HG02763 (cell line): ENCODE results near the gene DUSP1.
"Not testable (repeated sequence)": the region's sequence is repeated elsewhere in the genome, so short reads cannot be mapped to it uniquely, and the experiment has no call there.

Experiments used
- ATAC-seq: cut with Tn5 transposase; IDR thresholded peaks from one replicate; pipeline ENCODE4 v1.9.1; 2021; ENCODE audit warnings: mild to moderate bottlenecking, moderate library complexity; ENCODE audit not compliant: unreplicated experiment

DUSP1 gene

GRCh38 chr5:172798422-172799215, 27.6 kb upstream of the DUSP1 start:
- no peak for ATAC-seq

GRCh38 chr5:172797771-172798191, 26.8 kb upstream of the DUSP1 start:
- no peak for ATAC-seq

- no peak for ATAC-seq
These were observed 25.3 kb upstream of the DUSP1 start for GRCh38 chr5:172796306-172796705.

- no peak for ATAC-seq
These were observed 24.5 kb upstream of the DUSP1 start for GRCh38 chr5:172795318-172795977.

- no peak for ATAC-seq
These were observed 22.8 kb upstream of the DUSP1 start for GRCh38 chr5:172793577-172794488.

- ATAC-seq: no peak
These were observed 21.9 kb upstream of the DUSP1 start for GRCh38 chr5:172792701-172793570.

- ATAC-seq: no peak
These were observed 20.9 kb upstream of the DUSP1 start for GRCh38 chr5:172791726-172792445.

- ATAC-seq: no peak
These were observed 20.3 kb upstream of the DUSP1 start for GRCh38 chr5:172791286-172791685.

GRCh38 chr5:172790496-172790889, 19.5 kb upstream of the DUSP1 start:
- ATAC-seq: no peak

- no peak for ATAC-seq
These were observed 18.9 kb upstream of the DUSP1 start for GRCh38 chr5:172789687-172790495.

GRCh38 chr5:172788771-172789686, 18.0 kb upstream of the DUSP1 start:
- no peak for ATAC-seq

- ATAC-seq: not testable (repeated sequence)
These were observed 16.5 kb upstream of the DUSP1 start for GRCh38 chr5:172787538-172787937.

- no peak for ATAC-seq
These were observed 15.9 kb upstream of the DUSP1 start for GRCh38 chr5:172786736-172787462.

- no peak for ATAC-seq
These were observed 14.6 kb upstream of the DUSP1 start for GRCh38 chr5:172785429-172786088.

- ATAC-seq: not testable (repeated sequence)
These were observed 13.2 kb upstream of the DUSP1 start for GRCh38 chr5:172784162-172784561.

- ATAC-seq: not testable (repeated sequence)
These were observed 12.3 kb upstream of the DUSP1 start for GRCh38 chr5:172783319-172783718.
